K562 (cell line): ENCODE measurements around the gene KNSTRN. TPM values are rescaled to one million over a fixed set of nuclear protein-coding genes. Genes with fewer than 3 reads are reported as not detected.

ENCODE experiments used
- CBFA2T3 ChIP-seq: fragments of 450-650 bp; IDR thresholded peaks from 2 replicates; pipeline ENCODE4 v1.6.1; 2017
- MAX ChIP-seq: sonication (generic); formaldehyde crosslinking; IDR thresholded peaks from 2 replicates; pipeline ENCODE4 v1.9.0; 2022; ENCODE audit warnings: mild to moderate bottlenecking, missing genetic modification reagents
- NFATC3 ChIP-seq: fragments of 450-650 bp; IDR thresholded peaks from 2 replicates; pipeline ENCODE4 v1.6.1; 2017; ENCODE audit warnings: mild to moderate bottlenecking
- PHF8 ChIP-seq: fragments of 200-600 bp; sonication (generic); IDR thresholded peaks from 2 replicates; pipeline ENCODE4 v1.6.1; 2012; ENCODE audit warnings: mixed run types, mild to moderate bottlenecking, inconsistent platforms, low read length, moderate library complexity, borderline replicate concordance
- PHTF2 ChIP-seq: fragments of 250-450 bp; sonication (Bioruptor Pico); IDR thresholded peaks from 2 replicates; pipeline ENCODE4 v1.5.0; 2021; ENCODE audit warnings: mild to moderate bottlenecking
- POLR2G ChIP-seq: fragments of 200-400 bp; formaldehyde crosslinking; IDR thresholded peaks from 2 replicates; pipeline ENCODE4 v1.6.1; 2017; ENCODE audit warnings: low read depth, mild to moderate bottlenecking, antibody characterized with exemption, low read length, moderate library complexity
- RBFOX2 ChIP-seq: fragments of 200-400 bp; formaldehyde crosslinking; IDR thresholded peaks from 2 replicates; pipeline ENCODE4 v1.6.1; 2017; ENCODE audit warnings: low read depth, mild to moderate bottlenecking, low read length, moderate library complexity
- SAFB ChIP-seq: fragments of 200-400 bp; formaldehyde crosslinking; IDR thresholded peaks from 2 replicates; pipeline ENCODE4 v1.6.1; 2017; ENCODE audit warnings: low read depth, low read length, borderline replicate concordance
- SMAD3 ChIP-seq: fragments of 450-650 bp; formaldehyde crosslinking; conservative IDR thresholded peaks from 2 replicates; pipeline ENCODE4 v1.4.0; 2020; ENCODE audit warnings: mild to moderate bottlenecking
- SMARCC2 ChIP-seq: fragments of 450-650 bp; IDR thresholded peaks from 2 replicates; pipeline ENCODE4 v1.6.1; 2017; ENCODE audit warnings: antibody characterized with exemption, moderate library complexity, mild to moderate bottlenecking, low read depth
- SP2 ChIP-seq: IDR thresholded peaks from 2 replicates; pipeline ENCODE4 v1.6.1; 2011; ENCODE audit warnings: mild to moderate bottlenecking, low read depth, low read length, moderate library complexity; ENCODE audit not compliant: poor library complexity, severe bottlenecking; ENCODE audit errors: extremely low read depth
- STAT6 ChIP-seq: sonication (generic); formaldehyde crosslinking; IDR thresholded peaks from 2 replicates; pipeline ENCODE4 v1.8.1; 2023; ENCODE audit warnings: mild to moderate bottlenecking, missing genetic modification reagents
- TAL1 ChIP-seq: fragments of 450-650 bp; IDR thresholded peaks from 2 replicates; pipeline ENCODE4 v1.6.1; 2016; ENCODE audit warnings: mild to moderate bottlenecking
- TEAD4 ChIP-seq, 2 experiments: sonication (generic) in 1 of 2; formaldehyde crosslinking in 1 of 2; IDR thresholded peaks; 2 replicates each; pipeline versions ENCODE4 v1.6.1 to v1.8.0; 2012 to 2022; ENCODE audit warnings: borderline replicate concordance in 1 of 2, inconsistent platforms in 1 of 2, low read length in 1 of 2, mild to moderate bottlenecking in 1 of 2, missing genetic modification reagents in 1 of 2
- WHSC1 ChIP-seq: IDR thresholded peaks from one replicate; pipeline ENCODE4 v1.6.1; 2012; ENCODE audit warnings: low read length, control low read depth, inconsistent platforms
- ZC3H8 ChIP-seq: fragments of 450-650 bp; IDR thresholded peaks from 2 replicates; pipeline ENCODE4 v1.6.1; 2017
- ZNF311 ChIP-seq: fragments of 250-450 bp; sonication (Bioruptor Pico); IDR thresholded peaks from 2 replicates; pipeline ENCODE4 v1.4.0; 2020; ENCODE audit warnings: mild to moderate bottlenecking, moderate library complexity
- ZNF316 ChIP-seq: fragments of 450-650 bp; IDR thresholded peaks from 2 replicates; pipeline ENCODE4 v1.6.1; 2016
- ZNF589 ChIP-seq: fragments of 200-800 bp; sonication (Bioruptor generic); IDR thresholded peaks from 2 replicates; pipeline ENCODE4 v1.6.1; 2016; ENCODE audit warnings: low read depth, missing genetic modification characterization, missing compliant biosample characterization
- ZZZ3 ChIP-seq: fragments of 450-650 bp; IDR thresholded peaks from 2 replicates; pipeline ENCODE4 v1.6.1; 2016; ENCODE audit warnings: antibody characterized with exemption, mild to moderate bottlenecking, moderate library complexity
- polyA plus RNA-seq, 8 experiments: library from polyadenylated mRNA; depleted of rRNA in 4 of 8; stranded (reverse) in 5 of 8; unstranded in 3 of 8; fragments of >200 nt; fragmentation: Nextera tagmentation in 2 of 8; fragmentation: Illumina TruSeq in 1 of 8; extraction: Ambion mirVana in 2 of 8; extraction: Trizol in 1 of 8; gene quantifications; 2 replicates each; pipeline versions ENCODE4 v1.2.1 to v1.2.3, GENCODE V29; 2011 to 2014; ENCODE audit warnings: inconsistent platforms in 1 of 8, missing spikeins in 1 of 8
- total RNA-seq, 7 experiments: library from RNA; depleted of rRNA in 6 of 7; stranded (reverse); fragments of >200 nt in 6 of 7; fragmentation: Illumina TruSeq in 2 of 7; extraction: Trizol in 2 of 7; gene quantifications; 2 replicates each; pipeline versions ENCODE4 v1.2.1 to v1.2.3, GENCODE V29; 2011 to 2021; ENCODE audit warnings: low replicate concordance in 1 of 7
- TF ChIP-seq, protein P1 (sequence below): fragments of 450-650 bp; IDR thresholded peaks from 2 replicates; pipeline ENCODE4 v1.6.1; 2017; ENCODE audit warnings: antibody characterized with exemption, mild to moderate bottlenecking

KNSTRN gene
- total and polyA plus RNA-seq, 9 of the 15 experiments (the other 6 are each of a cell fraction or from before 2014, with no cell fraction given), result 48.7 to 88.2 (median 66.3) TPM

- TF ChIP-seq CBFA2T3 (no peak), PHF8 (no peak), POLR2G (peak; percentile 52; the same call in 1 of the 2 replicates), ZC3H8 (no peak), SP2 (no peak), SAFB (no peak), NFATC3 (no peak), ZZZ3 (no peak), ZNF311 (CRISPR knock-in tag) (no peak), MAX (CRISPR knock-in tag) (peak; percentile 50; the same call in 1 of the 2 replicates), RBFOX2 (peak; percentile 34; the same call in 1 of the 2 replicates), TAL1 (no peak), SMARCC2 (no peak), PHTF2 (CRISPR knock-in tag) (no peak), TEAD4 (IDR thresholded peaks at IDR 0.05; ENCODE audit: low read length) (no peak), TEAD4 (CRISPR knock-in tag; IDR thresholded peaks at IDR 0.05; ENCODE audit: borderline replicate concordance) (no peak), ZNF316 (no peak), SMAD3 (CRISPR knock-in tag) (no peak), WHSC1 (no peak), STAT6 (CRISPR knock-in tag) (no peak), ZNF589 (no peak)
- TF ChIP-seq, protein P1, sequence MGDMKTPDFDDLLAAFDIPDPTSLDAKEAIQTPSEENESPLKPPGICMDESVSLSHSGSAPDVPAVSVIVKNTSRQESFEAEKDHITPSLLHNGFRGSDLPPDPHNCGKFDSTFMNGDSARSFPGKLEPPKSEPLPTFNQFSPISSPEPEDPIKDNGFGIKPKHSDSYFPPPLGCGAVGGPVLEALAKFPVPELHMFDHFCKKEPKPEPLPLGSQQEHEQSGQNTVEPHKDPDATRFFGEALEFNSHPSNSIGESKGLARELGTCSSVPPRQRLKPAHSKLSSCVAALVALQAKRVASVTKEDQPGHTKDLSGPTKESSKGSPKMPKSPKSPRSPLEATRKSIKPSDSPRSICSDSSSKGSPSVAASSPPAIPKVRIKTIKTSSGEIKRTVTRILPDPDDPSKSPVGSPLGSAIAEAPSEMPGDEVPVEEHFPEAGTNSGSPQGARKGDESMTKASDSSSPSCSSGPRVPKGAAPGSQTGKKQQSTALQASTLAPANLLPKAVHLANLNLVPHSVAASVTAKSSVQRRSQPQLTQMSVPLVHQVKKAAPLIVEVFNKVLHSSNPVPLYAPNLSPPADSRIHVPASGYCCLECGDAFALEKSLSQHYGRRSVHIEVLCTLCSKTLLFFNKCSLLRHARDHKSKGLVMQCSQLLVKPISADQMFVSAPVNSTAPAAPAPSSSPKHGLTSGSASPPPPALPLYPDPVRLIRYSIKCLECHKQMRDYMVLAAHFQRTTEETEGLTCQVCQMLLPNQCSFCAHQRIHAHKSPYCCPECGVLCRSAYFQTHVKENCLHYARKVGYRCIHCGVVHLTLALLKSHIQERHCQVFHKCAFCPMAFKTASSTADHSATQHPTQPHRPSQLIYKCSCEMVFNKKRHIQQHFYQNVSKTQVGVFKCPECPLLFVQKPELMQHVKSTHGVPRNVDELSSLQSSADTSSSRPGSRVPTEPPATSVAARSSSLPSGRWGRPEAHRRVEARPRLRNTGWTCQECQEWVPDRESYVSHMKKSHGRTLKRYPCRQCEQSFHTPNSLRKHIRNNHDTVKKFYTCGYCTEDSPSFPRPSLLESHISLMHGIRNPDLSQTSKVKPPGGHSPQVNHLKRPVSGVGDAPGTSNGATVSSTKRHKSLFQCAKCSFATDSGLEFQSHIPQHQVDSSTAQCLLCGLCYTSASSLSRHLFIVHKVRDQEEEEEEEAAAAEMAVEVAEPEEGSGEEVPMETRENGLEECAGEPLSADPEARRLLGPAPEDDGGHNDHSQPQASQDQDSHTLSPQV, result 0 out of 2 replicates have a peak, but pooled peaks have one; percentile 7
Measured at GRCh38 chr15:40437752-40438687, 55.5 kb downstream of the KNSTRN start (continued).
